ENCODE measurements around the gene LHX8. TPM values are rescaled to one million over a fixed set of nuclear protein-coding genes. Genes with fewer than 3 reads are reported as not detected.

Gene LHX8
- total RNA-seq, 1 donor from 2014 or later: 0.06 TPM

DNA sequence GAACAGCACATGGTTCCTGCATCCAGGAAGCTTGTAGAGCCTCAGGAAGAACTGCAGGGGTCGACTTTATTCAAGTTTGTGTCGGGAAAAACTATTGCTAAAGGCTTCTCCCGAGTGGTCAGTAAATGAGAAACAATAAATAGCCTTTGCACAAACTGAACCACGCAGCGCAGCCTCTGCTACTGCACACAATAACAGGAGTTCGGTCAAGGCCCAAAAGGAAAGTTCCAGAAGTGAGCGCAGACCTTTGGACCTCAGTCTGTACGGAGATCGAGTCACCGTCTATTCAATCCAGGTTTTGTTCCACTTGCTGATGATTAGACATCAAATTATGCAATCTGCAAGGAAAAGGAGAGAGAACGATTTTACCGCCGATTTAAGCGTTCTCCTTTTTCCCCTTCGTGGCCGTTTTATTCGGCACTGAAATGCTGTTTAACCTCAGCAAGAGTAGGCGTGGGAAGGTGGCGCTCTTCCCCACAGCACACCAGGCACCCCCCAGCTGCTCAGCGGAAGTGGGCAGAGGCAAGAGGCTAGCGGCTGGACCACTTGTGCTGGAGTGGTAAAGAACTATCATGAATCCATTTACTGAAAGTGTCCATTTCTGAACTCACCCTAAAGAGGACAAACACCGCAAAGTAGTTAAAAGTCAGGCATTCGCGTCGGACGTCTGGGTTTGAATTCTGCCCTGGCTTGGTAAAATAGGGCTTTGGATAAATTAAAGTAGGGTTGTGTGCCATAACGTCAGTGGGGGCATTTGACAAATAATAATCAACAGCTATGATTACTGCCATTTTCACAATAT lies 6.1 kb upstream of the LHX8 start:
- H3K27me3 ChIP-seq: peaks cover 69% of the 10 kb centered on the region
- peaks cover 10% of the 10 kb centered on the region for H3F3A ChIP-seq (ENCODE audit: low read depth)
- no peaks in the 10 kb centered on the region for H3K79me2 ChIP-seq (ENCODE audit: low read depth)
- no peaks in the 10 kb centered on the region for H3K9me3 ChIP-seq (ENCODE audit: low read depth)
- H3K9me3 Mint-ChIP-seq: no peaks in the 10 kb centered on the region
- no peak for DNase-seq (ENCODE audit: low spot score)
- peaks cover 29% of the 10 kb centered on the region for H3K4me1 Mint-ChIP-seq
- peaks cover 31% of the 10 kb centered on the region for H4K20me1 ChIP-seq (ENCODE audit: low read depth)
- no peak overlapping the region for H3K4me2 ChIP-seq
- H3K4me1 ChIP-seq: peaks cover 26% of the 10 kb centered on the region
- no peaks in the 10 kb centered on the region for H3K36me3 Mint-ChIP-seq
- H3K27me3 Mint-ChIP-seq (ENCODE audit: insufficient read depth, low read depth): peaks cover 58% of the 10 kb centered on the region
- TF ChIP-seq EZH2phosphoT487 (IDR thresholded peaks at IDR 0.05): no peak
- TF ChIP-seq, protein P1, sequence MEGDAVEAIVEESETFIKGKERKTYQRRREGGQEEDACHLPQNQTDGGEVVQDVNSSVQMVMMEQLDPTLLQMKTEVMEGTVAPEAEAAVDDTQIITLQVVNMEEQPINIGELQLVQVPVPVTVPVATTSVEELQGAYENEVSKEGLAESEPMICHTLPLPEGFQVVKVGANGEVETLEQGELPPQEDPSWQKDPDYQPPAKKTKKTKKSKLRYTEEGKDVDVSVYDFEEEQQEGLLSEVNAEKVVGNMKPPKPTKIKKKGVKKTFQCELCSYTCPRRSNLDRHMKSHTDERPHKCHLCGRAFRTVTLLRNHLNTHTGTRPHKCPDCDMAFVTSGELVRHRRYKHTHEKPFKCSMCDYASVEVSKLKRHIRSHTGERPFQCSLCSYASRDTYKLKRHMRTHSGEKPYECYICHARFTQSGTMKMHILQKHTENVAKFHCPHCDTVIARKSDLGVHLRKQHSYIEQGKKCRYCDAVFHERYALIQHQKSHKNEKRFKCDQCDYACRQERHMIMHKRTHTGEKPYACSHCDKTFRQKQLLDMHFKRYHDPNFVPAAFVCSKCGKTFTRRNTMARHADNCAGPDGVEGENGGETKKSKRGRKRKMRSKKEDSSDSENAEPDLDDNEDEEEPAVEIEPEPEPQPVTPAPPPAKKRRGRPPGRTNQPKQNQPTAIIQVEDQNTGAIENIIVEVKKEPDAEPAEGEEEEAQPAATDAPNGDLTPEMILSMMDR (IDR thresholded peaks at IDR 0.05): no peak
- TF ChIP-seq EZH2 (IDR thresholded peaks at IDR 0.05): no peak
- H3K36me3 ChIP-seq: no peaks in the 10 kb centered on the region
- H3K27ac ChIP-seq: no peak overlapping the region
- H3K27ac Mint-ChIP-seq: no peak overlapping the region
- H3K4me3 Mint-ChIP-seq: no peak overlapping the region
- no peak overlapping the region for H3K4me3 ChIP-seq
- H3K9ac ChIP-seq: no peak overlapping the region
- no peak overlapping the region for H2AFZ ChIP-seq (replicated peaks)

DNA sequence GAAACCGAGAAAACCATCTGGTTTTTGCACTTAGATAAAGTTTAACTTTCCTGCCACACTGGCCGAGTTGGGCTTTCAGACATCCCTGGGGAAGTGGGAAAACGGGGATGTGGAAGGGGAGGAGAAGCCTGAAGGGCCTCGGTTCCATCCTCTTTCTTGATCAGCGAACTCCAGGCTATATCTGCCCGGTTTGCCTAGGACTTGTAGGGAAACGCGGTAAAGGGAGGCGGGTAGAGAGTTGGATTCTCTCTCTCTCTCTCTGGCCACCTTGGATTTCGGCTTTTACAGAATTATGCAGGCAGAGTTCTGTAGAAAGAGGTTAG lies 4.6 kb upstream of the LHX8 start:
- Histone ChIP-seq H3K27ac (no peak overlapping the region), H3K4me1 (peaks cover 41% of the 10 kb centered on the region), H3K9ac (no peak overlapping the region), H3K36me3 (no peaks in the 10 kb centered on the region), H3K79me2 (ENCODE audit: low read depth) (no peaks in the 10 kb centered on the region), H2AFZ (replicated peaks) (no peak overlapping the region), H3K4me3 (peak overlapping the region; percentile 42), H3F3A (ENCODE audit: low read depth) (peaks cover 24% of the 10 kb centered on the region), H4K20me1 (ENCODE audit: low read depth) (peaks cover 46% of the 10 kb centered on the region), H3K27me3 (peaks cover 84% of the 10 kb centered on the region), H3K9me3 (ENCODE audit: low read depth) (no peaks in the 10 kb centered on the region), H3K4me2 (peak overlapping the region; percentile 79)
- H3K9me3 Mint-ChIP-seq: no peaks in the 10 kb centered on the region
- no peak overlapping the region for H3K4me3 Mint-ChIP-seq
- H3K36me3 Mint-ChIP-seq: no peaks in the 10 kb centered on the region
- TF ChIP-seq EZH2phosphoT487 (IDR thresholded peaks at IDR 0.05) (no peak), EZH2 (IDR thresholded peaks at IDR 0.05) (no peak)
- TF ChIP-seq, protein P1 (IDR thresholded peaks at IDR 0.05): no peak
- H3K4me1 Mint-ChIP-seq: peaks cover 42% of the 10 kb centered on the region
- H3K27ac Mint-ChIP-seq: no peak overlapping the region
- H3K27me3 Mint-ChIP-seq (ENCODE audit: insufficient read depth, low read depth): peaks cover 73% of the 10 kb centered on the region
- DNase-seq (ENCODE audit: low spot score): no peak

DNA sequence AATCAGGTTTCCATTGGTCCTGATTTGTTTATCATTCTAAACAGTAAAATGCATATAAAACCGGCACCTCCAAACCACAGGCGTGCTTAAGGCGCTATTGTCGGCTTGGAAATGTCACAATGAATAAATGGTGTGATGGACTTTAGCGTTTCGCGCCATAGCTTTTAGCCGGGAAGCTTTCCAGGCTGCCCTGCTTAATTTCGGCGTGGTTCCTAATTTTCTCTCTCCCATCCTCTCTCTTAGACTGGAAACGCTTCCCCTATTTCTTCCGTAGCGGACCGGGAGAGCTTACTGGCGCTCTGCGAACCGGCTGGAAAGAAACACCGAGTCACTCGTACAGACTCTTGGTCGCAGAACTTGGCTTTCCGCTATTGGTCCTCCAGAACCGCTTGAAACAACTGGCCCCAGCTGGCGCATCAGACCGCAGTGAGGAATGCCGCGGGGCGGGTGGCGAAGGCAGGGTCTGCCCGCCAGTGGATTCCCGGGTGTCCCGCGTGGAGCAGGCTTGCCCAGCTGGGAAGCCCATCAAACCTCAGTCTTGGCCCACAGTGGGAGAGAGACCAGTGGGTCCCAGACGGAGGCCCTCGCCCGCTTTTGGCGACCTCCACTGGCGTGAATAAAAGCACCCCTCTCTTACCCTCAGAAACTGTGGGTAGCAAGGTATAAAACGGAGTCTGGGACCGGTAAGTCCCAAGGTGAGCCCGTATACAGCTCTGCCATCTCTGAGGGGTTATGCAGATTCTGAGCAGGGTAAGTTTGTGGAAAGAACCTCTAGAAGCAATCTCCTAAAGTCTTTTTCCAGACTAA lies 4.0 kb upstream of the LHX8 start:
- peaks cover 30% of the 10 kb centered on the region for H3F3A ChIP-seq (ENCODE audit: low read depth)
- peaks cover 90% of the 10 kb centered on the region for H3K27me3 ChIP-seq
- no peaks in the 10 kb centered on the region for H3K79me2 ChIP-seq (ENCODE audit: low read depth)
- no peak overlapping the region for H3K9ac ChIP-seq
- H4K20me1 ChIP-seq (ENCODE audit: low read depth): peaks cover 50% of the 10 kb centered on the region
- peaks cover 47% of the 10 kb centered on the region for H3K4me1 ChIP-seq
- H3K36me3 ChIP-seq: no peaks in the 10 kb centered on the region
- TF ChIP-seq, protein P1 (IDR thresholded peaks at IDR 0.05): no peak
- peak; percentile 69 for TF ChIP-seq EZH2 (IDR thresholded peaks at IDR 0.05)
- TF ChIP-seq EZH2phosphoT487 (IDR thresholded peaks at IDR 0.05): peak; percentile 84
- Mint-ChIP-seq H3K27me3 (ENCODE audit: insufficient read depth, low read depth) (peaks cover 79% of the 10 kb centered on the region), H3K27ac (no peak overlapping the region), H3K36me3 (no peaks in the 10 kb centered on the region), H3K9me3 (no peaks in the 10 kb centered on the region), H3K4me3 (peak overlapping the region; percentile 74), H3K4me1 (peaks cover 47% of the 10 kb centered on the region)
- peak; percentile 68 for DNase-seq (ENCODE audit: low spot score)
- H3K4me2 ChIP-seq: peak overlapping the region; percentile 79
- H3K9me3 ChIP-seq (ENCODE audit: low read depth): no peaks in the 10 kb centered on the region
- peak overlapping the region; percentile 42 for H3K4me3 ChIP-seq
- H2AFZ ChIP-seq (replicated peaks): peak overlapping the region; percentile 4
- H3K27ac ChIP-seq: no peak overlapping the region
